HCT116 (cell line): ENCODE results near the gene ORMDL3. TPM values are rescaled to one million over a fixed set of nuclear protein-coding genes. Genes with fewer than 3 reads are reported as not detected.

Experiments used
- ATAC-seq: fragments of 200-7000 bp; cut with Tn5 transposase; 2 replicates; pipeline ENCODE4 v1.9.1; 2020; ENCODE audit warnings: mild to moderate bottlenecking, moderate library complexity
- BruUV-seq: library from RNA; stranded (reverse); fragments of 400-500 nt; replicated peaks from 2 replicates; lab custom pipeline; 2021; lab: Mats Ljungman, UMichigan
- CTCF ChIA-PET: fragments of 300-600 bp; sonication (Branson Sonifier 250); formaldehyde crosslinking; loops from one replicate; lab custom pipeline; 2021; ENCODE audit warnings: antibody characterized with exemption; lab: Charles Lee
- POLR2A ChIA-PET: fragments of 300-600, 350-600 bp; sonication (Branson Sonifier 250); formaldehyde crosslinking; loops from one replicate; lab custom pipeline; 2021; ENCODE audit warnings: antibody characterized with exemption; lab: Charles Lee
- RAD21 ChIA-PET, 2 experiments: fragments of 300-600 bp; sonication (Branson Sonifier 250); formaldehyde crosslinking; loops; one replicate each; lab custom pipeline; 2023; ENCODE audit warnings: low total read pairs in 2 of 2; ENCODE audit not compliant: uncharacterized antibody in 2 of 2, unreplicated experiment in 2 of 2, low non-redundant PET in 1 of 2; lab: Charles Lee
- DNase-seq: peaks from one replicate; pipeline ENCODE4 v3.0.0-alpha.2; 2010; ENCODE audit warnings: low read depth, low spot score
- H2AFZ ChIP-seq: fragments of 200-600 bp; shearing (Covaris generic), sonication (generic); 2 replicates; pipeline ENCODE4 v1.6.1; 2017; ENCODE audit warnings: low read depth, mixed run types, mixed read lengths, antibody characterized with exemption, low read length; ENCODE audit not compliant: poor library complexity, severe bottlenecking
- H3K27ac ChIP-seq: 2 replicates; pipeline ENCODE4 v1.5.1; 2012; ENCODE audit warnings: low read depth, low read length
- H3K27me3 ChIP-seq: fragments of 200-600 bp; sonication (generic); 2 replicates; pipeline ENCODE4 v1.6.1; 2016; ENCODE audit warnings: mixed run types, low read length, mixed read lengths; ENCODE audit not compliant: insufficient read depth
- H3K36me3 ChIP-seq, 2 experiments: fragments of 200-500 bp in 1 of 2; fragments of 200-600 bp in 1 of 2; sonication (Bioruptor generic) in 1 of 2; sonication (generic) in 1 of 2; 2 replicates each; pipeline versions ENCODE4 v1.5.1 to v1.6.1; 2014 to 2016; ENCODE audit warnings: low read length in 2 of 2, inconsistent platforms in 1 of 2, mixed read lengths in 1 of 2, mixed run types in 1 of 2; ENCODE audit not compliant: insufficient read depth in 2 of 2, control insufficient read depth in 1 of 2
- H3K4me1 ChIP-seq, 2 experiments: fragments of 200-600 bp in 1 of 2; sonication (generic) in 1 of 2; 2 replicates each; pipeline versions ENCODE4 v1.5.1 to v1.6.1; 2012 to 2017; ENCODE audit warnings: low read length in 2 of 2, inconsistent platforms in 1 of 2, mild to moderate bottlenecking in 1 of 2, mixed read lengths in 1 of 2, mixed run types in 1 of 2, moderate library complexity in 1 of 2; ENCODE audit not compliant: insufficient read depth in 2 of 2, control insufficient read depth in 1 of 2
- H3K4me2 ChIP-seq: fragments of 200-600 bp; sonication (generic); 2 replicates; pipeline ENCODE4 v1.6.1; 2017; ENCODE audit warnings: mixed run types, low read length, mixed read lengths
- H3K4me3 ChIP-seq, 2 experiments: fragments of 200-600 bp in 1 of 2; sonication (generic) in 1 of 2; replicated peaks in 1 of 2; 2 replicates each; pipeline ENCODE4 v1.5.1; 2011 to 2016; ENCODE audit warnings: low read length in 2 of 2, control low read depth in 1 of 2, low read depth in 1 of 2, mild to moderate bottlenecking in 1 of 2, mixed read lengths in 1 of 2, mixed run types in 1 of 2
- H3K79me2 ChIP-seq: fragments of 200-600 bp; sonication (generic); 2 replicates; pipeline ENCODE4 v1.6.1; 2017; ENCODE audit warnings: mild to moderate bottlenecking, mixed run types, low read length, moderate library complexity, mixed read lengths; ENCODE audit not compliant: insufficient read depth
- H3K9ac ChIP-seq: fragments of 200-600 bp; sonication (generic); 2 replicates; pipeline ENCODE4 v1.6.1; 2016; ENCODE audit warnings: low read length, mixed read lengths
- H3K9me2 ChIP-seq: fragments of 200-600 bp; sonication (generic), shearing (Covaris generic); 2 replicates; pipeline ENCODE4 v1.6.1; 2017; ENCODE audit warnings: mixed run types, mild to moderate bottlenecking, moderate library complexity; ENCODE audit not compliant: insufficient read depth
- H3K9me3 ChIP-seq, 2 experiments: fragments of 200-500 bp in 1 of 2; fragments of 200-600 bp in 1 of 2; sonication (Bioruptor generic) in 1 of 2; sonication (generic) in 1 of 2; 2 replicates each; pipeline ENCODE4 v1.6.1; 2014 to 2017; ENCODE audit warnings: low read length in 2 of 2, mixed read lengths in 2 of 2, inconsistent platforms in 1 of 2, low read depth in 1 of 2, mild to moderate bottlenecking in 1 of 2, mixed run types in 1 of 2, moderate library complexity in 1 of 2; ENCODE audit not compliant: control insufficient read depth in 1 of 2, insufficient read depth in 1 of 2
- H4K20me1 ChIP-seq: fragments of 200-600 bp; sonication (generic), shearing (Covaris generic); 2 replicates; pipeline ENCODE4 v1.6.1; 2017; ENCODE audit warnings: mixed run types, mild to moderate bottlenecking, moderate library complexity; ENCODE audit not compliant: insufficient read depth
- CEBPB ChIP-seq: IDR thresholded peaks from 2 replicates; pipeline ENCODE4 v1.6.1; 2012; ENCODE audit warnings: low read depth
- EGR1 ChIP-seq: IDR thresholded peaks from 2 replicates; pipeline ENCODE4 v1.6.1; 2012; ENCODE audit warnings: low read depth
- EZH2 ChIP-seq: fragments of 200-600 bp; sonication (generic); IDR thresholded peaks from 2 replicates; pipeline ENCODE4 v1.6.1; 2017; ENCODE audit warnings: antibody characterized with exemption, mixed run types
- FOSL1 ChIP-seq: IDR thresholded peaks from 2 replicates; pipeline ENCODE4 v1.6.1; 2012; ENCODE audit warnings: low read depth
- JUND ChIP-seq: IDR thresholded peaks from 2 replicates; pipeline ENCODE4 v1.6.1; 2012
- POLR2A ChIP-seq: IDR thresholded peaks from 2 replicates; pipeline ENCODE4 v1.7.0; 2011; ENCODE audit warnings: borderline replicate concordance; ENCODE audit not compliant: insufficient read depth, insufficient read length; ENCODE audit errors: extremely low read depth
- SRF ChIP-seq: IDR thresholded peaks from 2 replicates; pipeline ENCODE4 v1.6.1; 2012; ENCODE audit warnings: low read depth
- TCF7L2 ChIP-seq: IDR thresholded peaks from 2 replicates; pipeline ENCODE4 v1.7.0; 2011; ENCODE audit warnings: borderline replicate concordance, inconsistent platforms; ENCODE audit not compliant: insufficient read depth, insufficient read length; ENCODE audit errors: extremely low read depth
- YY1 ChIP-seq: IDR thresholded peaks from 2 replicates; pipeline ENCODE4 v1.6.1; 2011; ENCODE audit warnings: low read length, low read depth, moderate library complexity, mild to moderate bottlenecking; ENCODE audit not compliant: insufficient replicate concordance; ENCODE audit errors: extremely low read depth
- intact Hi-C: fragments of 100-400 bp; cut with micrococcal nuclease; formaldehyde crosslinking; loops from 2 replicates; pipeline ENCODE4 v1.10.0; 2022
- total RNA-seq: library from RNA; stranded (reverse); gene quantifications from one replicate; pipeline ENCODE4 v1.2.1, GENCODE V29; 2021; ENCODE audit not compliant: unreplicated experiment
- TF ChIP-seq, protein P1 (sequence below): IDR thresholded peaks from 2 replicates; pipeline ENCODE4 v1.6.1; 2012
- TF ChIP-seq, protein P2 (sequence below): IDR thresholded peaks from 2 replicates; pipeline ENCODE4 v1.6.1; 2012; ENCODE audit warnings: low read depth

The ORMDL3 gene
- total RNA-seq, 1 experiment from 2014 or later = 46.9 TPM

GRCh38 chr17:39966771-39967170, 39.4 kb upstream of the ORMDL3 start:
- ChIA-PET POLR2A (no interaction called here), RAD21 (no interaction called here), CTCF (no interaction called here)
- H3K4me3 ChIP-seq = no peak overlapping the region
- TF ChIP-seq YY1 = no peak
- no peak for TF ChIP-seq SRF
- TF ChIP-seq JUND = no peak
- no peak for TF ChIP-seq CEBPB
- TF ChIP-seq, protein P1, sequence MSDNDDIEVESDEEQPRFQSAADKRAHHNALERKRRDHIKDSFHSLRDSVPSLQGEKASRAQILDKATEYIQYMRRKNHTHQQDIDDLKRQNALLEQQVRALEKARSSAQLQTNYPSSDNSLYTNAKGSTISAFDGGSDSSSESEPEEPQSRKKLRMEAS = no peak
- no peak for TF ChIP-seq POLR2A
- no peaks in the 10 kb centered on the region for H3K36me3 ChIP-seq
- H3K9me3 ChIP-seq = no peaks in the 10 kb centered on the region
- no peak overlapping the region for H2AFZ ChIP-seq
- no peaks in the 10 kb centered on the region for H4K20me1 ChIP-seq
- no peaks in the 10 kb centered on the region for H3K79me2 ChIP-seq
- DNase-seq = no peak
- intact Hi-C loops = no loop called here
- H3K4me2 ChIP-seq = no peak overlapping the region
- peaks cover 0 to 7% of the 10 kb centered on the region in 2 experiments; a peak in 1 of 4 replicates for H3K4me1 ChIP-seq
- no peaks in the 10 kb centered on the region for H3K9me2 ChIP-seq
- no TSS peak for BruUV-seq
- peaks cover 13% of the 10 kb centered on the region; the same call in 1 of the 2 replicates for H3K27me3 ChIP-seq
- no peak for ATAC-seq
- H3K9ac ChIP-seq = no peak overlapping the region
- H3K27ac ChIP-seq = no peak overlapping the region

DNA sequence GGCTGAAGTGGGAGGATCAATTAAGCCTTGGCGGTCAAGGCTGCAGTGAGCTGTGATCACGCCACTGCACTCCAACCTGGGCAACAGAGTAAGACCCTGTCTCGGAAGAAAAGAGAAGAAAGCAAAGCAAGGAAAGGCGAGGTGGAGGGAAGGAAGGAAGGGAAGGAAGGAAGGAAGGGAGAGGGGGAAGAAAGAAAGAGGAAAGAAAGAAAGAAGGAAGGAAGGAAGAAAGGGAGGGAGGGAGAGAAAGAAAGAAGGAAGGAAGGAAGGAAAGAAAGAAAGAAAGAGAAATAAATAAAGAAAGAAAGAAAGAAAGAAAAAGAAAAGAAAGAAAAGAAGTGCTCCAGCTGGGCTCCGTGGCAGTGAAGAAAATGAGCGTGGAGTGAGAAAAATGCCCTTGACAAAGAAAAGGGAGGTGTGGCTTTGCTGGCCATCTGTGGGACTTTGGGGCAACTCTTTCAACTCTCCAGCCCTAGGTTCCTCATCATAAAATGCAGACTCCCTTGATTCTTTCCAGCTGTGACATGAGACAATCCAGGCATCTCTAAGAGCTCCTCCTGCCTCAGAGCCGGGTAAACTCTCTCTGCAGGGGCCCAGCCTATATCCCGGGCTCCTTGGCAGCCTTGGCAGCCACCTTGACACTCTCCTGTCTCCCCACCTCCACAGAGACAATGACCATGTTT, 37.8 kb upstream of the ORMDL3 start:
- H3K9me2 ChIP-seq = no peaks in the 10 kb centered on the region
- no peak overlapping the region for H3K9ac ChIP-seq
- no peak overlapping the region for H3K4me2 ChIP-seq
- H2AFZ ChIP-seq = no peak overlapping the region
- H3K27ac ChIP-seq = no peak overlapping the region
- H3K4me1 ChIP-seq = peaks cover 0 to 7% of the 10 kb centered on the region in 2 experiments; a peak in 1 of 4 replicates
- ATAC-seq = no peak; the same call in 1 of the 2 replicates
- no peak overlapping the region for H3K4me3 ChIP-seq
- POLR2A ChIA-PET = interaction anchor here (1.4 kb wide), 1 partner anchor 15 kb away, joined by 6 read pairs; the partner anchor contains the start of gene PSMD3
- no peaks in the 10 kb centered on the region for H3K36me3 ChIP-seq
- DNase-seq = no peak
- H3K79me2 ChIP-seq = no peaks in the 10 kb centered on the region
- no peaks in the 10 kb centered on the region for H3K9me3 ChIP-seq
- CTCF ChIA-PET = interaction anchor here (1.2 kb wide), 1 partner anchor 15 kb away, joined by 3 read pairs; the partner anchor contains the start of gene PSMD3
- no peaks in the 10 kb centered on the region for H4K20me1 ChIP-seq
- RAD21 ChIA-PET = no interaction called here
- intact Hi-C loops = no loop called here
- peaks cover 5% of the 10 kb centered on the region; the same call in 1 of the 2 replicates for H3K27me3 ChIP-seq
- BruUV-seq = no TSS peak
- TF ChIP-seq TCF7L2 (no peak), EZH2 (no peak), FOSL1 (no peak), EGR1 (no peak)
- TF ChIP-seq, protein P2, sequence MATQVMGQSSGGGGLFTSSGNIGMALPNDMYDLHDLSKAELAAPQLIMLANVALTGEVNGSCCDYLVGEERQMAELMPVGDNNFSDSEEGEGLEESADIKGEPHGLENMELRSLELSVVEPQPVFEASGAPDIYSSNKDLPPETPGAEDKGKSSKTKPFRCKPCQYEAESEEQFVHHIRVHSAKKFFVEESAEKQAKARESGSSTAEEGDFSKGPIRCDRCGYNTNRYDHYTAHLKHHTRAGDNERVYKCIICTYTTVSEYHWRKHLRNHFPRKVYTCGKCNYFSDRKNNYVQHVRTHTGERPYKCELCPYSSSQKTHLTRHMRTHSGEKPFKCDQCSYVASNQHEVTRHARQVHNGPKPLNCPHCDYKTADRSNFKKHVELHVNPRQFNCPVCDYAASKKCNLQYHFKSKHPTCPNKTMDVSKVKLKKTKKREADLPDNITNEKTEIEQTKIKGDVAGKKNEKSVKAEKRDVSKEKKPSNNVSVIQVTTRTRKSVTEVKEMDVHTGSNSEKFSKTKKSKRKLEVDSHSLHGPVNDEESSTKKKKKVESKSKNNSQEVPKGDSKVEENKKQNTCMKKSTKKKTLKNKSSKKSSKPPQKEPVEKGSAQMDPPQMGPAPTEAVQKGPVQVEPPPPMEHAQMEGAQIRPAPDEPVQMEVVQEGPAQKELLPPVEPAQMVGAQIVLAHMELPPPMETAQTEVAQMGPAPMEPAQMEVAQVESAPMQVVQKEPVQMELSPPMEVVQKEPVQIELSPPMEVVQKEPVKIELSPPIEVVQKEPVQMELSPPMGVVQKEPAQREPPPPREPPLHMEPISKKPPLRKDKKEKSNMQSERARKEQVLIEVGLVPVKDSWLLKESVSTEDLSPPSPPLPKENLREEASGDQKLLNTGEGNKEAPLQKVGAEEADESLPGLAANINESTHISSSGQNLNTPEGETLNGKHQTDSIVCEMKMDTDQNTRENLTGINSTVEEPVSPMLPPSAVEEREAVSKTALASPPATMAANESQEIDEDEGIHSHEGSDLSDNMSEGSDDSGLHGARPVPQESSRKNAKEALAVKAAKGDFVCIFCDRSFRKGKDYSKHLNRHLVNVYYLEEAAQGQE = no peak
